B cell (primary cell): ENCODE results near the gene TMEM138.

Experiments
- CTCF ChIP-seq: fragments of 200-600 bp; IDR thresholded peaks from one replicate; pipeline ENCODE4 v1.8.0; 2022; ENCODE audit warnings: antibody characterized with exemption, mild to moderate bottlenecking
- EZH2 ChIP-seq: IDR thresholded peaks from 2 replicates; pipeline ENCODE4 v1.6.1; 2012; ENCODE audit warnings: borderline replicate concordance, low read depth, mild to moderate bottlenecking, moderate library complexity, low read length; ENCODE audit not compliant: insufficient read depth, poor library complexity, severe bottlenecking

GRCh38 chr11:61325649-61326414 is 36.3 kb upstream of the TMEM138 start:
- no peak for TF ChIP-seq CTCF
- no peak for TF ChIP-seq EZH2
